IPS DF 19.7 (cell line): ENCODE results near the gene PRKAA2.

Experiments
- DNase-seq: peaks from one replicate; pipeline ENCODE4 v3.0.0-alpha.2; 2013; ENCODE audit warnings: low read depth, low spot score

Gene PRKAA2

GRCh38 chr1:56712150-56712549 is 67.0 kb downstream of the PRKAA2 start:
- no peak for DNase-seq

GRCh38 chr1:56713112-56713511 is 68.0 kb downstream of the PRKAA2 start:
- no peak for DNase-seq

DNA sequence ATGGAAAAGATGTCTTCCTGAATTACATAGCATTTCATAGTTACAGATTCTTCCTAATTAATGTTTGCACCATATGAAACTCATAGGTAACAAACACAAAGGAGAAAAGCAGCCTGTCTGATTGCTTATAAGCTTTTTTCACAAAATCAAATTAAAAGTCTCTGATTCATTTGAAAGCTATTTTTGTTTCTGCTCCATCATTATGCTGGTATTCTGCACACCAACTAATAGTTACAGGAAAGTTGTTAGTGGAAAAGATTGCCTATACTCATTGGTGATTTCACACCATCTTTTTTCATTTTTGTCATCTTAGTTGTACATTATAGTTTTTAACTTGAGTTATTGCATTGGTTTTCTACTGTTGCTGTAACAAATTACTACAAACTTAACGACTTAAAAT is 70.0 kb downstream of the PRKAA2 start:
- DNase-seq: no peak

GRCh38 chr1:56719171-56719570 is 74.1 kb downstream of the PRKAA2 start:
- no peak for DNase-seq

GRCh38 chr1:56726706-56727105 is 81.6 kb downstream of the PRKAA2 start:
- no peak for DNase-seq

- no peak for DNase-seq
Measured at GRCh38 chr1:56728964-56729363, 83.8 kb downstream of the PRKAA2 start.

DNA sequence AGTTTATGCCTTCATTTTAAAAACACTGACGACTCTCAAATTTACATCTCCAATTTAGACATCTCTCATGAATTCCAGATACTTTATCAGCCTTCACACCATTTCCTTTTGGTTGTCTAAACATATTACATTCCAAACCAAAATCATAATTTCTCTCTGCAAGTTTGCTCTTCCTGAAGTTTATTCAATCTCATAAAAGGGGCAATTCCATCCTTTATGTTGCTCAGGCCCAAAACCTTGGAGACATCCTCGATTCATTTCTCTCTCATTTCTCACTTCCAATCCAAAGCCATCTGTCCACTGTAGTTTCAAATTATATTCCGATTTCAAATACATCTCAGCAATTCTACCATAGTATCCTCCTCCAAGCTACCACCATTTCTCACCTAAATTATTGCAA is 100.1 kb downstream of the PRKAA2 start:
- DNase-seq: no peak

- no peak for DNase-seq
Measured at GRCh38 chr1:56754708-56755479, 109.8 kb downstream of the PRKAA2 start.

- DNase-seq: no peak
Measured at GRCh38 chr1:56755911-56756310, 110.8 kb downstream of the PRKAA2 start.

- DNase-seq: no peak
Measured at GRCh38 chr1:56758135-56758534, 113.0 kb downstream of the PRKAA2 start.

- DNase-seq: no peak
Measured at GRCh38 chr1:56758794-56759193, 113.7 kb downstream of the PRKAA2 start.
